Peyer's patch (tissue), 4 donors: Measurements from ENCODE around the gene NKAIN2.
"Not testable (repeated sequence)": the region's sequence is repeated elsewhere in the genome, so short reads cannot be mapped to it uniquely, and the experiment has no call there.

ENCODE experiments used
- POLR2A ChIP-seq, 2 donors: fragments of 450-650 bp; IDR thresholded peaks; one replicate each; pipeline ENCODE4 v1.5.1; 2017; ENCODE audit warnings: antibody characterized with exemption in 2 of 2, mild to moderate bottlenecking in 2 of 2, moderate library complexity in 2 of 2
- TF ChIP-seq, protein P1 (sequence below), 6 experiments: fragments of 450-650 bp in 4 of 6; fragments of 200-600 bp in 2 of 6; sonication (generic) in 1 of 6; IDR thresholded peaks; one replicate each; pipeline ENCODE4 v1.5.1; 2017 to 2019; ENCODE audit warnings: antibody characterized with exemption in 6 of 6, mild to moderate bottlenecking in 3 of 6, moderate library complexity in 1 of 6

- TF ChIP-seq, protein P1, sequence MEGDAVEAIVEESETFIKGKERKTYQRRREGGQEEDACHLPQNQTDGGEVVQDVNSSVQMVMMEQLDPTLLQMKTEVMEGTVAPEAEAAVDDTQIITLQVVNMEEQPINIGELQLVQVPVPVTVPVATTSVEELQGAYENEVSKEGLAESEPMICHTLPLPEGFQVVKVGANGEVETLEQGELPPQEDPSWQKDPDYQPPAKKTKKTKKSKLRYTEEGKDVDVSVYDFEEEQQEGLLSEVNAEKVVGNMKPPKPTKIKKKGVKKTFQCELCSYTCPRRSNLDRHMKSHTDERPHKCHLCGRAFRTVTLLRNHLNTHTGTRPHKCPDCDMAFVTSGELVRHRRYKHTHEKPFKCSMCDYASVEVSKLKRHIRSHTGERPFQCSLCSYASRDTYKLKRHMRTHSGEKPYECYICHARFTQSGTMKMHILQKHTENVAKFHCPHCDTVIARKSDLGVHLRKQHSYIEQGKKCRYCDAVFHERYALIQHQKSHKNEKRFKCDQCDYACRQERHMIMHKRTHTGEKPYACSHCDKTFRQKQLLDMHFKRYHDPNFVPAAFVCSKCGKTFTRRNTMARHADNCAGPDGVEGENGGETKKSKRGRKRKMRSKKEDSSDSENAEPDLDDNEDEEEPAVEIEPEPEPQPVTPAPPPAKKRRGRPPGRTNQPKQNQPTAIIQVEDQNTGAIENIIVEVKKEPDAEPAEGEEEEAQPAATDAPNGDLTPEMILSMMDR (IDR thresholded peaks at IDR 0.05): not testable (repeated sequence)
- TF ChIP-seq POLR2A (IDR thresholded peaks at IDR 0.05): not testable (repeated sequence)
These were observed 186.3 kb downstream of the NKAIN2 start for GRCh38 chr6:123989918-123990317.
